ENCODE data around the gene CRACDL.
"Not testable (repeated sequence)": the region's sequence is repeated elsewhere in the genome, so short reads cannot be mapped to it uniquely, and the experiment has no call there.

CRACDL gene

DNA sequence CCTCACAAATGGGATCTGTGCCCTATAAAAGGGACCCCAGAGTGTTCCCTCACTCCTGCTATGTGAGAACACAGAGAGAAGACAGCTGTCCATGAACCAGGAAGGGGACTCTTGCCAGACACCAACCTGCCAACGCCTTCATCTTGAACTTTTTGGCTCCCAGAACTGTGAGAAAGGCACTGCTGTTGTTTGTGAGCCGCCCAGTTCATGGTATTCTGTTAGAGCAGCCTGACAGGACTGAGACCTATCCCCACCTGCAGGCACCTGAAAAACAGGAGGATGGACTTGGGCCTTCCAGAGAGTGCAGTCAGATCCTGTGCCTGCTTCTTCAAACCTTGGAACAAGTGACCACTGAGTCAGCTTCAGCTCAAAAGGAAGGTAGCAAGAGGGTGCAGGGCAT is 51.4 kb downstream of the CRACDL start:
- no peak for DNase-seq (ENCODE audit: low spot score)

DNA sequence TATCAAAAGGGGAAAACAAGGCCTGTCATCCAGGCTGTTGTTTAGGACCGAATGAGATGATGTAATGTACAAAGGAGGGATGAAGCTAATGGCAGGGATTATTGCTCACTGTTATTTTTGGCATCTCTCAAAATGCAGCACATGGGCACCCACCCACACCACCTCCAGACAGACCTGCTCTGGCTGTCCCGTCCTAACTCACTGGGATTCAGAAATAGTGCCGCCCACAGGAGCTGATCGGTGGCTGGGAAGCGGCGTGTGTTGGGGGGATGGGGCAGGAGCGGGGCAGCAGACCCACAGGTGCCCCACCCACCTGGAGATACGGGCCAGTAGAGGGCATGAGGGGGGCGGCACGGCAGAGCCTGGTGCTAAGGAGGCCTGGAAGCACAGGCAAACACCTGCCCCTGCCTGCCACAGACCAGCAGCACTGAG is 52.2 kb downstream of the CRACDL start:
- no peak for DNase-seq (ENCODE audit: low spot score)

DNA sequence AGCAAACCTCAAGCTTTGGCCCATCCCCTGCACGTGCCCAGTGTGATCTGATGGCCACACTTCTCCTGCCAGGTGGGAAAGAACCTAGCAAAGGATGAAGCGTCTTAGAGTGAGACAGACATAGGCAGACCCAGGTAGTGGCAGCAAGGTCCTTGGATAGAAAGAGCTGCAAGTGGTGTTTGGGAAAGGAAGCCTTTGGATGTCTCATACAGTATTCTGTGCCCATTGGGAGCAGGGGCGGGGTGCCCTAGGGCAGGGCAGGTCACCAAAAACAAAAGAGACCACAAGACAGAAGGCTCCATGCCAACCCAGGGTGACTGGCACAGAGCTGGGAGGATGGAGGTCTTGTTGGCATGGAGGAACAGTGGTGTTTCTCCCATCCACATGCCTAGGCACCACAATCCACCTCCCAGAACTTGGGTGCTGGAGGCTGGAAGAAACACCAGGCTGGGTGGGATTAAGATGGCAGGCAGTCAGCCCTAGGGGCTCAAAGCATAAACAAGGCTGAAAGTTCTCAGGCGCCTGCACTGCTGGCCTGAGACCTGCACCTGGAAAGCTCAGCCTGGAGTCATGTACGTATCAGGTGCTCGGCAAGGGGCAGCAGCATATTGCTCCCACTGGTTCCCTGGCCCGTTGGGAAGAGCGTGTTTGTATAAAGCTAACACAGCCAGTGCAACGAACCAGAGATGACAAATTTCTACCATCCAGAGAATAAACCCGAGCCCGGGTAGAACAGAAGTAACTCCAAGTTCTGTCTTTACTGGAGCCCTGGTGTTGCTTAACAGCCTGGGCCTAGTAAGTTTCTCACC is 52.9 kb downstream of the CRACDL start:
- no peak for DNase-seq (ENCODE audit: low spot score)

DNA sequence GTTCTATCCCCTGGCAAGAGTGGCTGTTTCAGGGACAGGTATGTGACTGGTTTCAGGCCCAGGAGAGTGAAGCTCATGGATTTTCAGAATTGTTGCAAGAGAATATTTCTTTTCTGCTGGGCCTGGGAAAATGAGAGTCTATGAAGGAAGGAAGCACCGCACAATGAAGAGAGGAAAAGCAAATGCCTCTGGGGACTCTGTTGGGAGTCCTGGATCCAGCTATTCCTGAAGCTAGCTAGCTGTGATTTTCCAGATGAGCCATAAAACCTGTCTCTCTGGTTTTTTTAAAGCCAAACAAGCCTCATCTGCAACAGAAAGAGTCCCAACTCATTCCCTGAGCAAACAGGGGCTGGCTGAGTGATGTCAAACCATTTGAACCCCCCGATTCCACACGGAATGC is 53.7 kb downstream of the CRACDL start:
- no peak for DNase-seq (ENCODE audit: low spot score)

DNA sequence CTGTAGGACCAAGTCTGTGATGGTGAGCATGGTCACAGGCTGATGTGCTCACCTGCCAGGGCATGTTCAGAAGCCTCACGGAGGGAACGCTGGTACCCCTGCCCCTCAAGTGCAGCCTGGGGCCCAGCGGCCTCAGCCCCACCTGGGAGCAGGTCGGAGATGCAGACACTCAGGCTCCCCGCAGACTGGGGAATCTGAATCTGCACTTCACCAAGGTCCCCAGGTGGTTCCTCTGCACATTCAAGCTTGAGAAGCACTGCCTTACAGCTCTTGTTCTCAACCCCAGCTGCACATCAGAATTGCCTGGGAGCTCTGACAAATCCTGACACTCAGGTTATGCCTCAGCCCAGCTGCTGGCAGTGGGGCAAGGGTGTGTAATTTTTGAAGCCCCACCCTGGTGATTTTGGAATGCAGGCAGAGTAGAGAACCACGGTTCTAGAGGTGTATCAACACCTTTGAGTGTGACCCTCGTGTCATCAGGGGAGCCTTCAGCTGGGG is 54.8 kb downstream of the CRACDL start:
- no peak for DNase-seq (ENCODE audit: low spot score)

DNA sequence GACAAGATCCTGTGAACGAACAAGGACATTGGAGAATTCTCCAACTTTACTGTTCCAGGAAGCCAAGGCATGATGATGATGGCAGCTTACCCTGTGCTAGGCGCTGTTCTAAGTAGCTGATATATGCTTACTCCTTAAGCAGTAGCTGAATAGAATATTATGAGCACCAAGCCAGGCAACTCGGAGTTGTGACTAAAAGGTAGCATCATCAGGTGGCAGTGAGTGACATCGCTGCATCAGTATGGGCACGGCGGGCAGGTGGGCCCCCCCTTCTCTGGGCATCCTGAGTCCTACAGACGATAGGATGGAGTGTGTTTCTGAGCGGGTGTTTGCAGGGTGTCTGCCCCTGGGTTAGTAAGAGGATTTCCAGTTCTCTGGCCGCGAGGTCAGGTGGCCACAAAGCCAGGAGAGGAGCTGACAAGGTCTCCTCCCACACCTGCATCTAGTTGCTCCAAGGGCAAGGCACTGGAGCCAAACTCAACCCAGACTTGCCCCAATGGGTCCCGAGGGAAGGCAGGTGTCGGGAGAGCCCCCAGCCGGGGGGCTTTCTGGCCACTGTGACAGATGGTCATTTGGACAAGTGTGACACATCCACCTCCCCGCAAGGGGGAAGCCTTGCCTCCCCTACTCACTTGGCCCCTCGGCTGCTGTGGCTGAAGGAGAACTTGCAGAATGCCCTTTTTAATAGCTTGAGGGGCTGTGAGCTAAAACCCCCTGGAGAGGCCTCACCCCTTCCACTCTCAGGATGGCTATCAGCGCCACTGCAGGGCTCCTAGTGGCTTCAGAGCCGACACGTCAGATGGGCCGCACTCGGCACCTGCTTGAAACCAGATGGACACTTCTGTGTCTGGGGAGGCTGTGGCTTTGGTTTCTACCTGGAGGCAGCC is 55.5 kb downstream of the CRACDL start:
- DNase-seq (ENCODE audit: low spot score), result no peak

DNA sequence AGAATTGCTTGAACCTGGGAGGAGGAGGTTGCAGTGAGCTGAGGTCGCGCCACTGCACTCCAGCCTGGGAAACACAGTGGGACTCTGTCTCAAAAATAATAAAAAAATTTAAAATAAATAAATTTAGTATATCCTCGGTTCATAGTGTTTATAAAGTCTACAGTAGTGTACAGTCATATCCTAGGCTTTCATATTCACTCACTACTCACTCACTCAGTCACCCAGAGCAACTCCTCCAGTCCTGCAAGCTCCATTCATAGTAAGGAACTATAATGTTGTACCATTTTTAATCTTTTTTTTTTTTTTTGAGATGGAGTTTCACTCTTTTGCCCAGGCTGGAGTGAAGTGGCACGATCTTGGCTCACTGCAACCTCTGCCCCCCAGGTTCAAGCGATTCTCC is 58.4 kb downstream of the CRACDL start:
- DNase-seq (ENCODE audit: low spot score), result not testable (repeated sequence)

DNA sequence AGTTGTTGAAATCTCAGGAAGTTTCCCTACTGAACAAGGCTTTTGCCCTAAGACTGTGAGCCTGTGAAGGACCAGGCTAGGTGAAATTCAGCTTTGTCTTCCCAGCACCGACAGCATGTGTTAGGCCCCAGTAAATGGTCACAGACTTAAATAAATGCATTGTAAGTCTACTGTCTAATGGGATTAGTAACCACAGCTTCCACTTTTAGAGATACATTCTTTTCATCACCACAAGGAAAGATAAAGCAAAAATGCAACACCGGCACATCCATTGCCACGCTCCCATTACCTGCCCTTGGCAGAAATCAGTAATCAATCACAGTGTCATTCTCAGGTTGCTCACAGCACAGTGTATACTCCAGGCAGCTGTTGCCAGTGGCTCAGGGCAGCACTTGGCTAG is 59.3 kb downstream of the CRACDL start:
- no peak for DNase-seq (ENCODE audit: low spot score)

DNA sequence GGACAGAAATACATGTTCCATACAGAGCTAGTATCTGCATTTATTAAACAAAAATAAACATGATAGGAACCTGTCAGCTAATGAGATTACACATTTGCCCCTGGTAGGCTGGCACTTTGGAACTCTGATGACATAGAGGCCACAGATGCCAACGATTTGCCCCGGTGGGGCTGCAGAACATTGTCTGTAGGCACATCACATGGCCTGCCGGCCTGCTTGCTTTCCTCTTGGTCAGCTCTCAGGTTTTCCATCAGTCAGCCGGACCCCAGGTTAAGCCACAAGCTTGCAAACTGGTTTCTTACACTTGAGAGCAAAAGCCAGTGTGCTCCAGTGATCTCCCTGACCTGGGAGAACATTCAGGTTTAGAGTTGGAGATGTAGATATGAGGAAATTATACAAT is 60.3 kb downstream of the CRACDL start:
- no peak for DNase-seq (ENCODE audit: low spot score)

DNA sequence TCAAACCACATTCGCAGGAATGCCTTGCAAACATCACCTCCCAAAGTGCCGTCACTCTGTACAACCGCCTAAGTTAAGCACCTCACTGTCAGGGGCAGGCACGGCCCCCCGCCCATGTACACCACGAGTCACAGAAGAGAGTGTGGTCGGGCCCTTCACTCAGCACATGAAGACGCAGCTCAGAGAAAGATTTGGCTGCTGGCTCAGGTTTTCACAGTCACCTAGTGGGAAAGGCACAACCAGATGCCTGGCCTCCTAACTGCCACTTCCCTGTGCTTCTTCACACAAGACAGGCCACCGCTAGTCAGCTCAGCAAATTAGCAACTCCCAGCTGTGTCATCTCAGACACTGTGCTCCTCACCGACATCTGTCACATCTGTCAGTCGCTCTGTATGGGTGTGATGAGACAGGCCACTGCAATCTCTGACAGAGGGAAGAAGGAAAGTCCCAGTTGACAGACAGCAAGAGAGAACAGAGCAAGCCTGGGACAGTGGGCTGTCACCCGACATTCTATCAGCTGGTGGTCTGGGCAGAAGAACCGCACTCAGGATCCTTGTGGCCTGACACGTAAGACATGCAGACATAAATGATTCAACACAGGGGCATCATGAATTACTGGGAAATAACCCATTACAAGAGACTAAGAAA is 60.8 kb downstream of the CRACDL start:
- DNase-seq (ENCODE audit: low spot score), result no peak

DNA sequence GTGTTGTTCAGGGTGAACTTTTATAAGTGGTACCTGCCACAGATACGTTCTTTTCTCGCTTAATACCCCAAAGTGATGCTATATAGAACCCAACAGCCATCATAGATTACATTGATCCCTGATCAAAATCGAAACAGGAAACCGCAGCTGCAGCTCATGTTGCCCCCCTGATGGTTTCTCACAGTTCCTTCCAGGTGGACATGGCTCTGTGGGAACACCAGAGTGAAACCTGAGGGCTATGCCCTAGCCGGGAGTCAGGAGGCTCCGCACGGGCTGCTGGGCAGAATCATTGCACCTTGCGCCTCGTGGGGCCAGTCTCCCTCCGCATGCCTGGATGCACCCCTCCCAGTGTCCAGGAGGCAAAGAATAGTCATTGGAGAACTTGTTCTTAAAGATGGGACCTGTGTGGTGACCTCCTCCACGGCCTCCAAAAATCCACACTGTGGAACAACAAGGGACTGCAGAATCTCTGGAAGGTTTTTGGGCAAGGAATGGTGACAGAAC is 61.8 kb downstream of the CRACDL start:
- DNase-seq (ENCODE audit: low spot score), result no peak

DNA sequence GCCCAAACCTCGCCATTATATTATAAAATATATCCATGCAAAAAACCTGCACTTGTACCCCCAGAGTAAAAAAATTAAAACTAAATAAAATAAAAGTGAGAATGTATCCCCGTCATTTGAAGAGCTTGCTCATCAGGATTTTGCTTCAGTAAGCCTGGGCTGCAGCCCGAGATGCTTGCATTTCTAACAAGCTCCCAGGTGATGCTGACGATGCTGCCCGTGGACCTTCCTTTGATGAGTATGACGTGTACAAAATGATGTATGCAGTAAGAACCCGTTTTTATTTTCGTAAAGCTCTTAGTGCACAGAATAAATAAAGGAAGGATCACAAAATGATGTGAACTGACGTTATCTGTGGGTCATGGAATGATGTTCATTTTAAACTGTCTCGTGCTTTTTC is 63.5 kb downstream of the CRACDL start:
- no peak for DNase-seq (ENCODE audit: low spot score)

DNA sequence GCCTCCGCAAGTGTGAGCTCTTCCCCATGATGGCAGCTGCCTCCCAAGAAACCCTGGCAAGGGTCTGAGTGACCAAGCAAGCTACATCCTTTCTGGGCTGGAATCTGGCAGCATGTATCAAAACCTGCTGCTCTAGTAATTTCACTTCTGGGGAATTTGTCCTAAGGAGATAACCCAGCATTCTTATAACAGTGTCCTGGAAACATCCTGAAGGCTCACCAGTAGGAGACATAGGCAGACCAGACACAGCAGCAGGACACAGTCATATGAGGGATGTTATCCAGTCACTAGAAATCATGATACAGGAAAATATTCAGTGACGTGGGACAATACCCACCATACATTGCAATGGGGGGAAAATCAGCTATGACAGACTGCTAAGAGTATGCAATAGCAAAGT is 64.5 kb downstream of the CRACDL start:
- no peak for DNase-seq (ENCODE audit: low spot score)

DNA sequence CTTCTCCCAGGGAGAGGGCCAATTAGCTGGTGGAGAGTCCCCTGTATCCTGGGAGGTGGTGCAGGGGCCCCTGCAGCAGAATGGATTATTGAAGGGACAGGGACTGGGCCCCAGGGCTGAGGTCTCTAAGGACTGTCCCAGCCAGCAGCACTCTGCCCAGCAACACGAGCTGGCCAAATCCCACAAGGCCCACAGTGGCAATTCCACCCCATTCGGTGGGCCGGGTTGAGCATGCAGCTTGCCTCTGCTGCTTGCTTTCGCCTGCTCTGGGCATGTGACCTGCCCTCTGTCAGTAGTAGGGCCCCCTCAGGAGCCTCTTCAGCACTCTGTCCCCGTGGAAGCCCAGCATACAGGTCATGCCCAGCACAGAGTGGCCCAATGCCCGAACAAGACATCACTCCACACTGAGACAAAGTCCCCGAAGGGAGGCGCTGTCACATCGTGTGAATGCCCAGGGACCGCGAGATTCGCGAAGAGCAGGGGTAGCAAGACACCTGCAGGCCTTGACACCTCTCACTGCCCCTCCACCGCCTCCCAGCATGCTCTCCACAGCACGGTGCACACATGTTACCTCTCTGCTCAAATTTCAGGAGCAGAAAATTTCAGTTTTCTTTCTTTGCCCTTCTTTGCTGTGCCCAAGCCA is 65.4 kb downstream of the CRACDL start:
- no peak for DNase-seq (ENCODE audit: low spot score)

DNA sequence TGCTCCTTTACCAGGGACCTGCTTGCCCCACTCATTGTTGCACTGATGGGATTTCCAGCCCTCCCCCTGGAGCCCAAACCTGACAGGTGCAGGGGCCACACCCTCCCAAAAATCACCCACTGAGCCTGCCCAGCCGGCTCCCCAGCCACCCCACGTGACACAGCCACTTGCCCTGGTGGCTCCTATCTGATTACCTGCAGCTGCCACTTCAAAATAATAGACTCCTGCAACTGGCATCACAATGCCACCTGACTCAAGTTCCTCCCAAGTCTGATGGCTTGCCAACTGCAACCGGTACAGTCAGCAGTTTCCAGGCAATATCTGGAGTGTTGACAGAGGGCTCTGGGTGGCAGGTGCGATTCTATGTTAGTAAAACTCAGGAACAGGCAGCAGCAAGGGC is 66.2 kb downstream of the CRACDL start:
- DNase-seq (ENCODE audit: low spot score), result no peak

DNA sequence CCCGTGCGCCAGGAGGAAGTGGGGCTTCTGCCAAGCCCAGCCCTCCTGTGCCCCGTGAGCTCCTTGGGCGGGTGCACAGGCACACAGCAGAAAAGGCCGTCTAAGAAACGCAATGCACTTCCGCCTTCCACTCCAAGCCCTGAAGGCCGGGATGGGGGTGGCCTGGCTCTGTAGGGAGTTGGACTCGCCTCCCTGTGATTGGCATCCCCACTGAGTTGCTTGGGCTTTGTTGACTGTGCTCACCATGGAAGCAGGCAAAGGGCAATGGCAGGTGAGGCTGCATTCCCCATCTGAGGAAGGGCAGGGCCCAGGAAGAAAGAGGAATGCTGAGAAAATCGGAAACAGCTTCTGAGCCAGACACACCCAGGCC is 66.8 kb downstream of the CRACDL start:
- DNase-seq (ENCODE audit: low spot score), result no peak

DNA sequence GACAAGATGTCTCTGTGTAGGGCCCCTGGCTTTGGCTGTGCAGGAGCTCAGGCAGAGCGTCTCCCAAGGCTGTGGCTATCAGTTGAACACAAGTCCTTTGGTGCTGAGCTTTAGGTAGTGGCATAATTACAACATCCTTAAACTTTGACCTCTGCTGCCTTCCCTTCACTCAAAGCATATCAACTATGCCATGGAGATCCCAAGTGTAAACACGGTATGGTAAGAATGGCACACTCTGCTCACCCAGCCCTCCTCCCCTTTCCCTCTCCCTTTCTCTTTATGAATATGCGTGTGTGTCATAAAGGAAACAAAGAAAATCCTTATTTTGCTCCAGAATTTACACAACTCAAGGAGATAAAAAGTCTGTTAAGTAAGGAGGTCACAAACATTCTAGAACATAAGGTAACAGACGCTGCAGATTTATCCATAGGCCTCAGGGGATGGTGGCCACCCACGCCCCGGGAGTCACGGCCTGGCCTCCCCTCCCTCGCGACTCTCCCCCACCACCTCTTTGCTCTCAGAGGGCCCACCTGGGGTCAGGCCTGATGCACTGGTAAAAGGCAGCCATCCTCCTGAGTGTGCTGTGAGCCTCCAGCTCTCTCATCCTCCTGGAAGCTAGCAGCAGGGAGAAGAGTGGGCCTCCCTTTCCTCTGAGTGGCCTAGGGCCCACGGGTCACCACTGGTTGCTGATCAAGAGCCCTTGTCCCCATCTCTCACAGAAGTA is 67.3 kb downstream of the CRACDL start:
- no peak for DNase-seq (ENCODE audit: low spot score)

DNA sequence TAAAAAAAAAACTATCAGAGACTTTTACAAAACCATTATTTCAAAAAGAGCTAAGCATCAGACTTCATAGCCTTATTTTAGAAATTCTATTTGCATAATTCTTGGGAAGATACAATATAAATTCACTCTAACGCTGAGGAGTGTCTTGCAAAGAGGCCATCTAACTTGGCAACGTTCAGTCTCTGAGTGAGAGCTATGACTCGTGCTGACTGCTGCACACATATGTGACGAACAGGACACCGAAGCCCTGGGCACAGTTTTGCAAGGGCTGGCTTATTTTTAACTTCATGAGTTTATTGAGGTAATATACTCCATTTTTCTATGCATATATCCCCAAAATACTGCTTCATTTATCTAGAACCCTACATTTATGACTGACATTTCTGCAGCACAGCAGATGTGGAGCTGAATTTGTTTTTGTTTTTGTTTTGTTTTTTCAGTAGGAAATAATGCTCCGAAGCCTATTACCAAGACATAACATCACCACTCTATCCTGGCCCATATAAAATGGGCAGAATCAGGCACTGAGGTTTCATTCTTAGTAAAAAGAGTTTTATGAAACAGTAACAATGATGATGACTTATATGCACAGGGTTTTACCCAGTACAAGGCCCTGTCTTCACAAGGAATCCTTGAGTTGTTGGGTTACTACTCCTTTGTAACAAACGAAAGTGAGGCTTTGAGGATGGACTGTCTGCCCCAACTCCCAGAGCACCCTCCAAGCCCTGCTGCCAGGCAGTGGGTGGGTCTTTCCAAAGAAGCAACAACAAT is 68.3 kb downstream of the CRACDL start:
- no peak for DNase-seq (ENCODE audit: low spot score)

DNA sequence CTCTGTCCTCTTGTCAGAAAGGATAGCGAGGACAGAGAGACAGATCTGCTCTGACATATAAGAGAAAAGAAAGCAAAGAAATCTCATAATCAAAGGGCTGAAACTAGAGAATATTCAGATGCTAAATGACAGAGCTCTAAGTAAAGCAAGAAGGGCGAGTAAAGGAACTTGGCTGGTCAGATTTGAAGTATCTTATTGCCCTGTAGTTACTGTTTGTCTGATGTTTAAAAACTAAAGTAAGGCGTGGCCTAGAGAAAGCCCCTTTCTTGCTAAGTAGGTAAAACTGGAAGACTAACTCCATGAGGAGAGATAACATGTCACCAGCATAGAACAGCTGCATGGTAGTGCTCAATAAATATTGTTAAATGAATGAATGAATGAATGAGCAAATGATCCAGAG is 70.0 kb downstream of the CRACDL start:
- DNase-seq (ENCODE audit: low spot score), result no peak

DNA sequence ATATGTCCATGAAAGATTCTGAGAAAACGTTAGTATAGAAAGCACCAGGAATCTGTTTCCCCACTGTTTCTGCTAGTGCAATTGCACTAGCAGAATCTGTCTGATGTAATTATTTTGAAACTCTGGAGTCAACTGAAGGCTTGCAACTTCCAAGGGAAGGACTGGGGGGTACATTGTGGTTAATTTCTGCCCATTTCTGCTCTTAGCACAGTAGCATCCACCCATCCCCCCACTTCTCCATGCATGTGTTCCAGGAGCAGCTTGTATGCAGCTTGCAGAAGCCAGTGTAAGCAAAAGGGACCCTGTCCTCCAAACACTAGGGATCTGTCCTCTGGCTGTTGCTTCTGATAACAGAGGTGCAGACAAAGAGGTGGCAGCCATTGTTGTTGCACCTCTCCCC is 74.4 kb downstream of the CRACDL start:
- DNase-seq (ENCODE audit: low spot score), result no peak

DNA sequence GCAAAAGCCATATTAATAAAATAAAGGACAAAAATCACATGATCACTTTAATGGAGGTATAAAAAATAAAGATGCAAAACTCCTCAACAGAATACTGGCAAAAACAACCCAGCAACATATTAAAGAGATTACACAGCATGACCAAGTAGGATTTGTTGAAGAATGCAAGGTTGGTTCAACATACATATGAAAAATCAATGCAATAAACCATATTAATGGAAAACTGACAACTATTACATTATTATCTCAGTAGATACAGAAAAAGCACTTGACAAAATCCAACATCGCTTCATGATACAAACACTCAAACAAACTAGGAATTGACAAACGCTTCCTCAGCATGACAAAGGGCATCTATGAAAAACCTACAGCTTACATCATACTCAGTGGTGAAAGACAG is 76.7 kb downstream of the CRACDL start:
- DNase-seq (ENCODE audit: low spot score), result no peak
